CD1c-positive myeloid dendritic cell (primary cell): ENCODE results near the gene KRT9.
"Not testable (repeated sequence)": the region's sequence is repeated elsewhere in the genome, so short reads cannot be mapped to it uniquely, and the experiment has no call there.

ENCODE experiments used
- DNase-seq: peaks from one replicate; pipeline ENCODE4 v3.0.0-alpha.2; 2016; ENCODE audit errors: extremely low spot score

Gene KRT9

GRCh38 chr17:41547378-41547841 is 24.4 kb downstream of the KRT9 start:
- no peak for DNase-seq

- no peak for DNase-seq
Observed at GRCh38 chr17:41546819-41547218, 25.0 kb downstream of the KRT9 start.

DNA sequence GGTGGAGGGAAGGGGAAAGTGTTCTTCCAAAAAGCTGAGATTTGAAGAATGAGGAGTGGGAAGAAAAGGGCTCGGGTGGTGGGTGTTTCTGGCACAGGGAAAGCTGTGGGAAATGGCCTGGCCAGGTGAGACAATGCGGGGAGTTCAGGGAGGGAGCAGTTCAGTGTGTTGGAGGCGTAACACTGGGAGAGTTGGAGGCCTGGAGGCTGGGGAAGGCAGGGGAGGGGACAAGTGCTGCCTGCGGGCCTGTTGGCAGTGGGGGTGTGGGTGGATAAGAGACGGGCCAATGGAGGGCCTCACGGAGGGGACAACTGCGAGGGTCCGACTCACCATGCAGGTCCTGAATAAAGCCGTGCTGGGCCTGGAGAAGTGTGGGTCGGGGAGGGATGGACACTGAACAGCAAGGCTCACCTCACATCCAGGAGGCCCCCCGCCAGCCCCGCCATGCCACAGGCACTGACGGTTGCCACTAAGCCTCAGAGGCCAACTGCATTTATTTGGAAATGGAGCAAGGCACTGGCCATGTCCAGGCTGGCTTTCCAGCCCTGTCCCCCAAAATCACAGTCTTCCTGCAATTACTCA is 25.9 kb downstream of the KRT9 start:
- DNase-seq = no peak

- DNase-seq = no peak
Observed at GRCh38 chr17:41544935-41545334, 26.9 kb downstream of the KRT9 start.

GRCh38 chr17:41544491-41544892 is 27.4 kb downstream of the KRT9 start:
- DNase-seq = no peak

GRCh38 chr17:41542786-41543185 is 29.1 kb downstream of the KRT9 start:
- DNase-seq = not testable (repeated sequence)

GRCh38 chr17:41542357-41542756 is 29.5 kb downstream of the KRT9 start:
- no peak for DNase-seq

GRCh38 chr17:41540921-41541625 is 30.8 kb downstream of the KRT9 start:
- DNase-seq = no peak

GRCh38 chr17:41539979-41540701 is 31.7 kb downstream of the KRT9 start:
- no peak for DNase-seq

DNA sequence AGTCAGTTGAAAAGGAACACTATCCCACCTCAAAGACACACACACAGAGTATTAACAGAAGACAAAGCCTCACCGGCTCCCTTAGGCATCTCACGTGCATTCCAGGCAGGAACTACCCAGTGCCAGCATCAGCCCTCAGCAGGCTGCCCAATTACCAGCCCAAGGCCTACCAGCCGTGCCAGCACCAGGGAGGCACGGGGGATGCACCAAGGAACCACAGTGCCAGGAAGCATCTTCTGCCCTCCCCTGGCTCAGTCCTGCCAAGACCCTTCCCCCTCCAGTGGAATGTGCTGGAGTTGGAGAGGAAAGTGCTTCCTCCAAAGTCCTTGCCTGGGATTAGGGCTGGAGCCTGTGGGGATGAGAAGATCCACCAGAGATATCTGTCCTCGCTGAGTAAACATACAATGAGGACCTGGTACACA is 32.8 kb downstream of the KRT9 start:
- DNase-seq = no peak

GRCh38 chr17:41538565-41538991 is 33.3 kb downstream of the KRT9 start:
- no peak for DNase-seq

- DNase-seq = no peak
Observed at GRCh38 chr17:41537990-41538389, 33.9 kb downstream of the KRT9 start.

- DNase-seq = no peak
Observed at GRCh38 chr17:41537614-41537954, 34.3 kb downstream of the KRT9 start.

GRCh38 chr17:41536741-41537613 is 34.9 kb downstream of the KRT9 start:
- DNase-seq = no peak

DNA sequence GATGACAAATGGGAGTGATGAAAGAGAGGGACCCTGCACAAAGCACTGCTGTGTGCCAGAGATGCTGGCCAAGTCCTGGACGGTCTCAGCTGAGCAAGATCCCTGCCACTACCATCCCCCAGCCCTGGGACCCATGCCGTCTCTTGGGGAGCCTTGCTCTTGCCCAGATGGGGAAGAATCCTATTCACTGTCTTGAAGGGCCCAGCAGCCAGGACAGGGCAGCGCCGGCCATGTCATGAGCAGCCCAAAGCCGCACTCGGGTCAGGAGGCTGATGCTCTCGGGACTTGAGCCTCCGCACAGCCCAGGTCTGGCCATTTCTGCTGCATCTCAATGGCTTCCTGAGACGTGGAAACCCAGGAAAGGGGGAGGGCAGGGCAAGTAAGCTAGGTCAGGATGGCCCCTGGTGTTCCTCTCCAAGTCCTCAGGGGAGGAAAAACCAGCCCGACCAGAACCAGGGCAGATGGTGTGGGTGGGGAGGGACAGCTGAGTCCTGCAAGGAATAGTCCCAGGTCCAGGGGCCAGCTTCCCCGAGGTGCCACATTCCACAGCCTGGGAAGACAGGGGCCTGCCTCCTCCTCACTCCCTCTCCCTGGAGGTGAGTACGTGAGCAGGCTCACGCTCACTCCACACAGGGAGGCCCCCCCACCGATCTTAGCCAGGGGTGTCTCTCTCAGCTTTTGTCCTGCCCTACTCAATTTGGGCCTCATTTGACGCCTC is 35.9 kb downstream of the KRT9 start:
- no peak for DNase-seq

DNA sequence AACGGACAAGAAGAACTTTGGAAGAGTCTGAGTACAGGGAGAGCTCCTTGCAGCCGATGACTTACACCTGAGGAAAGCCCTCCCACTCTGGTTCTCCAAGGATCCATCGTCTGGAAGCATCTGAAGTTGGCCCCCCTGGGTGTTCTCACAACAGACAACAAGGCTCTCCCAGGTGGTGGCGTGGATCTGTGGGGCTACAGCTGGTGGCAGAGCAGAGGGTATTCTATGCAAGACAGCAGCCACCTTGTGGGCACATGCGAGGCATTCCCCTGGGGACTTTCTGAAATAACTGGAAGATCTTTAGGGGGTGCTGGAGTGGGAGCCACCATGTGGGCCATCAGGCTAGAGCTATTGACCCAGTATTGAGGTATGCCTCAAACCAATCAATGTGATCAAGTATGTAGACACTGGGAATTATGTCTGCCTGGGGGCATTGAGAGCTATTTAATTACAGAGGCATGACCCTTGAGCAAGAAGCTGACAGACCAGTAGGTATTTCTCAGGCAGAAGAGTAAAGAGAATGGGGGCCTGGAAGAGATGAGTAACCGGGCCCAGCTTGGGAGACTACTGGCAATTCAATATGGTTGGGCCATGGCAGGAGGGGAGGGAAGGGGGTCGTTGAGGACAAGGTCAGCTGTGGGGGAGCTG is 36.8 kb downstream of the KRT9 start:
- no peak for DNase-seq

- no peak for DNase-seq
Observed at GRCh38 chr17:41533613-41534012, 38.2 kb downstream of the KRT9 start.

DNA sequence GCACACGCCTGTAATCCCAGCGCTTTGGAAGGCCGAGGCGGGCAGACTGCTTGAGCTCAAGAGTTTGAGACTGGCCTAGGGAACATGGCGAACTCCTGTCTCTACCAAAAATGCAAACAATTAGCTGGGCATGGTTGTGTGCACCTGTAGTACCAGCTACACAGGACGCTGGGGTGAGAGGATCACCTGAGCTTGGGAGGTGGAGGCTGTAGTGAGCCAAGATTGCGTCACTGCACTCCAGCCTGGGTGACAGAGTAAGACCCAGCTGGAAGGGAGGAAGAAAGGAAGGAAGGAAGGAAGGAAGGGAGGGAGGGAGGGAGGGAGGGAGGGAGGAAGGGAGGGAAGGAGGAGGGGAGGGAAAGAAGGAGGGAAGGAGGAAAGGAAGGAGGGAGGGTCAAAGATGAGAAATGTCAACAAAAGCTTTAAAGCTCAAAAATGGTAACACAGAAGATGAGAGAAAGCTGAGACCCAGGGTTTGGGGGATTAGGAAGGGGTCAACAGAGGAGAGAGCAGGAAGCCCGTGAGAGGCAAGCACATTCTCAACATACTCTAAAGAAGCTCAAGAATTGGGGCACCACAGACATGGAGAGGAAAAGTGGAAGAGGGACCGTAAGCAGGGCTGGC is 38.8 kb downstream of the KRT9 start:
- DNase-seq = no peak

DNA sequence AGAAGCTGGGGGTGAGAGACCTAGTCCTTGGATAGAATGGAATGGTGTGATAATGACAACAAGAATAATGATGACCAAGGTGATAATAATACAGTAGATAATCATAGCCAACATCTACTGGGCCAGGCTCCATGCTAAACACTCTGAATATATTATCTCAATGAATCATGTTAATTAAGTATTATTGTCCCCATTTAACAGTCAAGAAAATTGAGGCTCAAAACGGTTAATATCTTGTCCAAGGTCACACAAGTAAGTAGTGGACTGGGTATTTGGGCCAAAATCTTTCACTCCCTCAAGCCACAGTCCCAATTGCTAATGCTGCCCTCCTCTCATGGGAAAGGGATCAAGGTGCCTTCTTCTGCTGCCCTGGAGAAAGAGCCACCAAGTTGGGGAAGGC is 39.9 kb downstream of the KRT9 start:
- no peak for DNase-seq
